ENCODE data around the gene PTBP3.

DNA sequence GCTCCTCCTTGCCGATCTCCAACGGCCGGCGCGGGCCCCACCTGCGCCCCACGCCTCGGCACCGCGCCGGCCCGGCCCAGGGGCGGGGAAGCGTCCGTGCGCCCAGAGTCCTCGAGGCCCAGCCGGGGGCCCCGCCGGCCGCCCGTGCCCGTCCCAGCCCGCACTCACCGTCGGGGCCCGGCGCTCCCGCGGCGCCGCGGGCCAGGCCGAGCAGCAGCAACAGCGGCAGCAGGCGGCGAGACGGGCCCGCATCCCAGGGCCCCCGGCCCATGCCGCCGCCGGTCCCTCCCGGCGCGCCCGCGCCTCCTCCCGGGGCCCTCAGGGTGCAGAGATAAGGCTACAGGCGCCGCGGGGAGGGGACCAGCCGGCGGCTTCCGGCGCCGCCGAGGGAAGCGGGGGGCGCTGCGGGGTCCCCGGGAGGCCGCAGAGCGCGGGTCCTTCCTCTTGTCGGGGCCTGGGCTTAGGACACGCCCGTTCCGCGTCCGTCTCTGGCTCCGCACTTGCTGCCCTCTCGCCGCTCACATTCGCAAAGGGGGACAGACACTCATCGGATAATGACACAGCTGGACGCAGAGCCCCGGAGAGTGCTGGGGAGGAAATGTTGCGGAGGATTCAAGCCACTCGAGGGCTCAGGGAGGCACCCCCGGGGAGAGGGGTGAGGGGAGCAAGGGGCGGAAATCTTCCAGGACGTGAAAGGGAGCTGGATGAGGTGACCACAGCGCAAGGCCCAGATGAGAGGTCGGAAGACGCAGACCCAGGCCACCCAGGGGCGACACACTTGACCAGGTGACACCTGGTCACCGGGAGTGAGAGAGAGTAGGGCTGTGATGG, 158.2 kb downstream of the PTBP3 start, which contains the start of gene SUSD1:
- TF ChIP-seq POLR2A (IDR thresholded peaks at IDR 0.05; ENCODE audit: low read depth, low read length) (no peak), POLR2AphosphoS5 (IDR thresholded peaks at IDR 0.05; ENCODE audit: low read depth, low read length) (no peak)

Measured in GM12891 (cell line).